Brain microvascular endothelial cell (primary cell): Measurements from ENCODE around the gene ZNF526.

ENCODE experiments used
- DNase-seq: peaks from one replicate; pipeline ENCODE4 v3.0.0-alpha.2; 2020
- H3K27ac ChIP-seq: fragments of 250-450 bp; sonication (Bioruptor Pico); 2 replicates; pipeline ENCODE4 v1.5.1; 2020; ENCODE audit warnings: mild to moderate bottlenecking, moderate library complexity
- H3K27me3 ChIP-seq: fragments of 250-450 bp; sonication (Bioruptor Pico); replicated peaks from 2 replicates; pipeline ENCODE4 v1.5.1; 2020; ENCODE audit warnings: mild to moderate bottlenecking
- H3K36me3 ChIP-seq: fragments of 250-450 bp; sonication (Bioruptor Pico); replicated peaks from 2 replicates; pipeline ENCODE4 v1.5.1; 2020; ENCODE audit warnings: mild to moderate bottlenecking
- H3K4me3 ChIP-seq: 2 replicates; pipeline ENCODE4 v1.5.1; 2011; ENCODE audit warnings: low read depth, mild to moderate bottlenecking, control low read depth, low read length, moderate library complexity
- in situ Hi-C: cut with HindIII; loops from 2 replicates; pipeline ENCODE4 v1.10.0; 2017; ENCODE audit warnings: low sequenced_read_pairs, low pct_ligation_motif_present
- TF ChIP-seq, protein P1 (sequence below): IDR thresholded peaks from 2 replicates; pipeline ENCODE4 v1.5.1; 2011; ENCODE audit warnings: low read depth, mild to moderate bottlenecking, moderate library complexity, low read length, control low read depth, inconsistent platforms; ENCODE audit errors: missing control alignments

The ZNF526 gene

DNA sequence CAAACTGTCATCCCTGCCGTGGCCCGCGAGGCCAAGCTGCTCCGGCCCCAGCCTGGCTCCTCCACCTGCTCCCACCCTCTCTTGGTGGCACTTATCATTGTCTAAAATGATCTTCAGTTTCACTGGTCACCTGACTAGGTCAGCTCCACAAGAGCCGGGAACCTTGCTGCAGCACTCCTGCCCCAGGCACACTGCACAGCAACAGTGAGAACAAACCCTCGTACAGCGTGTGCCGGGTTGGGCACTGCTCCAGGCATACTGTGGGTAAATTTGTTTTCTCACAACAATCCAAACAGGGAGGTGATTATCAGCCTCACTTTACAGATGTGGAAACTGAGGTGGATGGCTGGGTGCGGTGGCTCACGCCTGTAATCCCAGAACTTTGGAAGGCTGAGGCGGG is 11.5 kb upstream of the ZNF526 start:
- no peak for DNase-seq
- Histone ChIP-seq H3K4me3 (no peak overlapping the region), H3K27ac (no peak overlapping the region), H3K36me3 (peaks cover 35% of the 10 kb centered on the region), H3K27me3 (no peaks in the 10 kb centered on the region)
- TF ChIP-seq, protein P1, sequence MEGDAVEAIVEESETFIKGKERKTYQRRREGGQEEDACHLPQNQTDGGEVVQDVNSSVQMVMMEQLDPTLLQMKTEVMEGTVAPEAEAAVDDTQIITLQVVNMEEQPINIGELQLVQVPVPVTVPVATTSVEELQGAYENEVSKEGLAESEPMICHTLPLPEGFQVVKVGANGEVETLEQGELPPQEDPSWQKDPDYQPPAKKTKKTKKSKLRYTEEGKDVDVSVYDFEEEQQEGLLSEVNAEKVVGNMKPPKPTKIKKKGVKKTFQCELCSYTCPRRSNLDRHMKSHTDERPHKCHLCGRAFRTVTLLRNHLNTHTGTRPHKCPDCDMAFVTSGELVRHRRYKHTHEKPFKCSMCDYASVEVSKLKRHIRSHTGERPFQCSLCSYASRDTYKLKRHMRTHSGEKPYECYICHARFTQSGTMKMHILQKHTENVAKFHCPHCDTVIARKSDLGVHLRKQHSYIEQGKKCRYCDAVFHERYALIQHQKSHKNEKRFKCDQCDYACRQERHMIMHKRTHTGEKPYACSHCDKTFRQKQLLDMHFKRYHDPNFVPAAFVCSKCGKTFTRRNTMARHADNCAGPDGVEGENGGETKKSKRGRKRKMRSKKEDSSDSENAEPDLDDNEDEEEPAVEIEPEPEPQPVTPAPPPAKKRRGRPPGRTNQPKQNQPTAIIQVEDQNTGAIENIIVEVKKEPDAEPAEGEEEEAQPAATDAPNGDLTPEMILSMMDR, result no peak
- in situ Hi-C loops, result no loop called here

DNA sequence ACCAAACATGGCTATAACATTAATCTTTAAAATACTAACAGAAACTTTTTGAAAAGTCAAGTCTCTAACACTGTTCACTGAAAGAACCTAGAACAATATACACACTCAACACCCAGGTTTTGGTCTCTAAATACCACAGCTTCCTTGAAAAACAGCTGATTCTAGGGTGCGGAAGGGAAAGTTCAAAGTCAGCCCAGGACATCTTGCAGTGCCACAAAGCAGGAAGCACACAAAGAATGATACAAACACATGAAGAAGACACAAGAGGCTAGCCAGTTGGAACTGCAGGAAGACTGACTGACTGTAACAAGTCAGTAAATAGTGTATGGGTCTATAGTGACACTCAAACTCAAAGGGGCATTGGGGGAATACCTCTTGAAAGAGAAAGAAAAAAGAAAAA is 7.2 kb upstream of the ZNF526 start:
- DNase-seq, result no peak
- in situ Hi-C loops, result no loop called here
- Histone ChIP-seq H3K4me3 (no peak overlapping the region), H3K27me3 (no peaks in the 10 kb centered on the region), H3K27ac (no peak overlapping the region), H3K36me3 (peaks cover 20% of the 10 kb centered on the region)
- TF ChIP-seq, protein P1, result no peak

DNA sequence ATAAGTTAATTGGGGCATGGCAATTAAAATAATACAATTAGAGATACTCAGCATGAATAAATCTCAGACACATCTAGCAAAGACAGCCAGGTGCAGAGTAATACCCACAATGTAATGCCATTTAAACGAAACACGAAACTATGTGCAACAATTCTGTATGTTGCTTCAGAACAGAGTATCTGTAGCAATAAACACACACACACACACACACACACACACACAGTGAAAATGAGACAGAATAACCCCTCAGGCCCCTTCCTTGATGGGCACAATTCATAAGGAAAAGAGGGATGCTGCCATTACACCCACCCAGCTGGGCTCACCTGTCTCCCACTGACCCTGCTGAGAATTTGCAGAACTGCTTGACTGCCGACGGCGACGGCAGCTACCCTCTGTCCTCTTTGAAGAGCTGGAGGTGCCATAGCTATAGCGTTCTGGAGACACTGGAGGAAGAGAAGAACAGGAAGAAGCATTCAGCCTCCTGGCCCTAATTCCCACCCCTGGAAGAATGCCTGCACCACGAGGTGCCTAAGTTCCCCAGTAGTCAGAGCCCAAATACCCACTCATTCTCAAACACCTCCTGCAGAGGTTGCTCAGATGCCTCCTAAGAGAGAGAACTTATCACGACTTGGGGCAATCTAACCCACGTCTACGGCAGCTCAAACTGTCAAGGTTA is 5.2 kb upstream of the ZNF526 start:
- TF ChIP-seq, protein P1, result no peak
- peaks cover 8% of the 10 kb centered on the region for H3K36me3 ChIP-seq
- no peaks in the 10 kb centered on the region for H3K27me3 ChIP-seq
- no peak overlapping the region for H3K27ac ChIP-seq
- no peak for DNase-seq
- no peak overlapping the region for H3K4me3 ChIP-seq
- in situ Hi-C loops, result no loop called here

DNA sequence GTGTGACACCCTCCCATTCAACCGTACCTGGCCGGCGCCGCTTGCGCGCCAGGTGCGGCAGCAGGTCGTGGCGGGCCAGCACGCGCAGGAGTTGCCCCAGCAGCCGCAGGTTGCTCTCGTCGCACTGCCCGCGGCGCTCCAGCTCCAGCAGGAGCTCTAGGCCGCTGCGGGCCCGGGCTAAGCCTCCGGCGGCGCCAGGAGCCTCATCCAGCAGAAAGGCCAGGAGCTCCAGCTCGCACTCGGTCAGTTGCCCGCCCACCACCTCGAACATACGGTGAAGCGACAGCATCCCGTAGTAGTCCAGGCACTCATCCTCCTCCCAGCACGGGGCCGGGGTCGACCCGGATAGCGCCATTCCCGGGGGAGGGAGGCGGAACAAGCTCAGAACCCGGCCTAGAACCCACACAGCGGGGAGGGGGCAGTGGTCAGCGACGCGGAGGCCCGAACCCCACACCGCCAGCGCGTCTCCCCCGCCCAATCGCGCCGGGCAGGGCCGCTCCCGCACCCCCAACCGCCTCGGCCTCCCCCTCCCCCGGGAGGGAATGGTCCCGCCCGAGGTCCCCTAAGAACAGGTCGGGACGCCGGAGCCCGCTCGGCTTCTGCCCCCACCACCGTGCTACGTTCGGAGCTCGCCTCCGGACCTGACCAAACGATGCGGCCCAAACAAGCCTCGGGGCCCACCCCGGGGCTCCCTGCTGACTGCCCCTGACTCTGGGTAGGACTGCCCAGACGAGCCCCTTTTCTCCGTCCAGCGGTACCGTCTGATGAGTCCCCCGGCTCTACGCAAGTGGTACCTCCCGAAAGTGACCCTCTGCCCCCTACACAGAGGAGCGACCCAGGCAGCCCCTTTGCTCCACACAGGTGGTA is 3.2 kb upstream of the ZNF526 start:
- DNase-seq, result peak; percentile 19
- H3K27ac ChIP-seq, result peak overlapping the region; percentile 56
- in situ Hi-C loops, result no loop called here
- peak overlapping the region; percentile 93 for H3K4me3 ChIP-seq
- H3K27me3 ChIP-seq, result no peaks in the 10 kb centered on the region
- TF ChIP-seq, protein P1, result no peak
- H3K36me3 ChIP-seq, result peaks cover 8% of the 10 kb centered on the region

DNA sequence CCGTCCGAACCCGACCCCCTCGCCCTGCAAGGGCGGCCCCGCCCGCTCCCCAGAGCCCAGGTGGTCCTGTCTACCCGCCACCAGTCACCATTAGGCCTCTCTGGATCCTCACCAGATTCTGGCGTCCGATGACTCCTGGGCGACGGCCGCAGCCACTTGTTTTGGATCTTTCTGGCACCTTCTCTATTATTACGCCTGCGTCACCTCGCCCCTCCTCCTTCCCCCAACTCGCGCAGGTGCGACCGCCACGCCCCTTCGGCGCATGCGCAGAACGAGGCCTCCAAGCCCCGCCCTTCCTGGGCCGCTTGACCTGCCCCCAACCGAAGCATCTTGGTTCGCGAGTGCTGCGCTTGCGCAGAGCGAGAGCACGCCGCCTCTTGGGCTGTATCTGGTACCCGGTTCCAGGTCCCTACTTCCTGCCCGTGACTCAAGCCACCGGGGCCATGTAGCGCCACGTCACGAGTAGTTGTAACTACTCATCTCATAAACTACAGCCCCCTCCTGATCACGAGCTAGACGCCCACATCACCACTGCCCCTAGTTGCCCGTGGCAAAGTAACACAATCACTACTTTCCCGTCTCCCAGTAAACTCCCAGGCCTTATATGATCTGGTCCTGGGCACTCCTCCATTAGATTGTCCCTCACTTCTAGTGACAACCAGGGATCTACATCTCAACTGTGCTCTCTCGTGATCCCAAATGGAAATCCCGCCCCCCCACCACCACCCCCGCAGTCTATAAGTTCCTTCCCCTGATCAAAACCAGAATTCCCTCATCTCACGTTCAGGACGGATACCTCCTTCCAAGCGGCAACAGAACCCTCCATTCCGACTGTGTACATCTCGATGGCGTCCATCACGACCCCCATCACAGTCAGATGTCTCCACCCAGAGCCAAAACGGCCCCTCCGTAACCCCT is 2.3 kb upstream of the ZNF526 start, which contains the start of gene DEDD2:
TSS of gene DEDD2 (minus strand) at position 158 of the 918 bp plus-strand sequence. CDS start 670 bp downstream, outside the sequence.
- in situ Hi-C loops, result no loop called here
- peaks cover 6% of the 10 kb centered on the region for H3K36me3 ChIP-seq
- H3K27ac ChIP-seq, result peak within 1 kb of the TSS; percentile 84
- H3K27me3 ChIP-seq, result no peaks in the 10 kb centered on the region
- DNase-seq, result peak; percentile 97
- H3K4me3 ChIP-seq, result peak within 1 kb of the TSS; percentile 93
- TF ChIP-seq, protein P1, result no peak
